Fibroblast of skin of left quadriceps (primary cell): ENCODE measurements around the gene CDH18.

Experiments
- DNase-seq, 2 experiments: peaks; one replicate each; pipeline ENCODE4 v3.0.0-alpha.2; 2013; ENCODE audit warnings: low read depth in 2 of 2

Gene CDH18, protein sequence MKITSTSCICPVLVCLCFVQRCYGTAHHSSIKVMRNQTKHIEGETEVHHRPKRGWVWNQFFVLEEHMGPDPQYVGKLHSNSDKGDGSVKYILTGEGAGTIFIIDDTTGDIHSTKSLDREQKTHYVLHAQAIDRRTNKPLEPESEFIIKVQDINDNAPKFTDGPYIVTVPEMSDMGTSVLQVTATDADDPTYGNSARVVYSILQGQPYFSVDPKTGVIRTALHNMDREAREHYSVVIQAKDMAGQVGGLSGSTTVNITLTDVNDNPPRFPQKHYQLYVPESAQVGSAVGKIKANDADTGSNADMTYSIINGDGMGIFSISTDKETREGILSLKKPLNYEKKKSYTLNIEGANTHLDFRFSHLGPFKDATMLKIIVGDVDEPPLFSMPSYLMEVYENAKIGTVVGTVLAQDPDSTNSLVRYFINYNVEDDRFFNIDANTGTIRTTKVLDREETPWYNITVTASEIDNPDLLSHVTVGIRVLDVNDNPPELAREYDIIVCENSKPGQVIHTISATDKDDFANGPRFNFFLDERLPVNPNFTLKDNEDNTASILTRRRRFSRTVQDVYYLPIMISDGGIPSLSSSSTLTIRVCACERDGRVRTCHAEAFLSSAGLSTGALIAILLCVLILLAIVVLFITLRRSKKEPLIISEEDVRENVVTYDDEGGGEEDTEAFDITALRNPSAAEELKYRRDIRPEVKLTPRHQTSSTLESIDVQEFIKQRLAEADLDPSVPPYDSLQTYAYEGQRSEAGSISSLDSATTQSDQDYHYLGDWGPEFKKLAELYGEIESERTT

DNA sequence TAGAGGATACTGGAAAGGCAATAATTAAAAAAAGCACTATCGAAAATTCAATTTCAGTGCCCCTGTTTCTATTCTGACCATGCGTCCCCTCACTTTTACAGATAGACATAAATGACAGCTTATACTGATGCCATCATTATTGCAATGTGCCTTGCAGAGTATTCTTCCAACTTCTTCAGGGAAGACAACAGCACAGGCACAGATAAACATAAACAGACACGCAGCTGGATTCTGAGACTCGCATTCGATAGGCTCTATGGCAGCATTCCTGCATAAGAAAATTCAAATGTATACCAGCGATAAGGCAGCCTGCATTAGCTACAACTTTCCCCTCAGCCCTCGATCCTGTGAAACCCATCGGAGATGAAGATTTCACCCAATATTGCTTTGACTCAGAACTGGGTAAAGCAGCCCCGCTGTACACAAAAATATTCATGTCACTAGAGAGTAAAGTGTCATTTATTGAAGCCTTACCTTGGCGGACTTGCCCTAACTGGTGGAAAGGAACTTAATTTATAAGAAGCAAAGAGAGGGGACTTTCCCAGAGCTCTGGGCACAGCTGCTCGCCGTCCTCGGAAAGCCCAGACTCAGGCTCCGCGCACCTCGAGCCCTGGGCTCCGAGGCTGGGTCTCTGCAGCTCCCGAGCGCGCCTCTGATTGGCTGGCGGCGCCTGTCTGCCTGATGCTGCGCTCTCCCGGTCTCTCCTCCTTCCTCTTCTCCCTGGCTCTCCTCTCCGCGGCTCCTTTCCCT is at the start of gene CDH18:
Gene CDH18 (minus strand): TSS at position 589 of the 750 bp plus-strand sequence. CDS start 149,214 bp downstream, outside the sequence.
- peak; percentile 44 to 47 for DNase-seq

DNA sequence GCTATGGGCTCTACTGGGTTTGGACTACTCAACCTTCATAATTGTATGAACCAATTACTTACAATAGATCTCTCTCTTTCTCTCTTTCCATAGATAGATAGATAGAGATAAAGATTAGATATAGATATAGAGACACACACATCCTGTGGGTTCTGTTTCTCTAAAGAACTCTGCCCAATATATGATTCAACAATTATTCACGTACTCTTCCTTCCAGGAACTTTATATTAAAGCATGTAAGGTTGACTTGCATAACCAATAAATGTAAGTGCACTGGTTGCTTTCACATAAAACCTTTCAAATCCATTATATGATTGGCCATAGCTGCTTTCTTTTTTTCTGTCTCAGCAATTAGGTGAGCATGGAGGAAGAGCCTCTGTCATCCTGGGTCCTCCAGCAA is 46.7 kb upstream of the CDH18 start:
- DNase-seq: no peak

DNA sequence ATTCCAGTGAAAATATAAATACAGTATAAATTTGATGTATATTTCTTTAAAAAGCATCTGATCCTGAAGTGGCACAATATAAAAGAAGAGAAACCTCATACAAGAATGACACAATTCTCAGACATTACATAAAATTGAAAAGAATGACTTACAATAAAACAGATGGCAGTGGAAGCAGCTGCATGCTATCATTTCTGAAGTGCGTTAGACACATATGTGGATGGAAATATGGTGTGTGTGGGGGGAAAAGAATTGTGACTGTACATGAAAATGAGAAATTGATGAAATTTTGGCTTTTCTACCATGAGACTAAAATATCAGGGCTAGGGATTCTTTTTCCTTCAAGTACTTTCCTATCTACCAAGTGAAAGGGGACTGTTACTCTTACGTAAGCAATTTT is 45.9 kb upstream of the CDH18 start:
- no peak for DNase-seq

DNA sequence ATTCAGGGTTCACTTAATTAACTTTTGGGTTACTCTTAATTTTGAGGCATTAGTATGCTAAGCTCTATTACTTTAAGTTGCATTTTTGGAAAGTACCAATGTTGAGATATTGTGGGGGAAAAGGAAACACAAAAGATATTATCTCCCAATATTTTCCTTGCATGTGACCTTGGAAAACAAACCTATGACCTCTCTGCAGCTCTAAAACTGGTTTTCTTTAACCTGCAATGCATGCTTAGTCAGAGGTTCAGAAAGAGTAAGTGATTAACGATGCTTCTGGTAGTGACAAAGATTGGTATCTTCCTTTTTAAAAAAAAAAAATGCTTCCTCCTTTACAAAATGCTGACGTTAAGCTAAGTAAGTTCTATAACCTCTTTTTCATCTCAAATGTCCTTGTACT is 44.9 kb upstream of the CDH18 start:
- DNase-seq: no peak

DNA sequence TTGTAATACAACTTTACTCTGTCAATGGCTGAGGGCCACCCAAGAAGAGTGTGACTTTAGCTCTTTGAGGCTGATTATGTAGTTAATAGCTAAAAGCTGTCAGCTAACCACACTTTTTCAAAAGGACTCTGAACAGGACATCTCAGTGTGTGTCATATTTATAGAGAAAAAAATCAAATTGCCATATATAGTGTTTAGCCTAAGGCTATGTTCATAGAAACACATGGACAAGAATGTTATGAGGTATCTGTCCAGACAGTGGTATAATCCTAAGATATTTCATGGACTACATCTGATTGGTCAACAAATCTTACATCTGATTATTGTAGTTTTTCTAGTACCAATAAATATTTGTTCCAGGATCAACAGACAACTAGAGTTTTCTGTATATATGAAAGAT is 42.1 kb upstream of the CDH18 start:
- DNase-seq: no peak

DNA sequence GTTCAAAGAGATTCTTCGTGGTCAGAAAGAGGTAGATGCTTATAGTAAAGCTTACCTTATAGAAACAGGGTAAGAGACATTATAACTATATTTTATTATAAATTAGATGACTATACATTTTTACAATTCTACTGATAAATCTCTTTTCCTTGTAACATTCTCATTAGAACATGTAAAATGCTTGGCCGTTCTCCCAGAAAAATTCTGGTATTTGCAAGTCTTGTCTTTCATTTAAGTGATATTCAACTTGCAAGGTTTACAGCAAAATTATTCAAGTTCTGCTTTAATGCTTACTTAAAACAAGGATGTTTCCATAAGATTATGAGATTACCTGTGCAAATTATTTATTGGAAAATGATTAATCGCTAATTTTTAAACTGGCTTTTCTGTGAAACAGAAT is 41.3 kb upstream of the CDH18 start:
- no peak for DNase-seq

DNA sequence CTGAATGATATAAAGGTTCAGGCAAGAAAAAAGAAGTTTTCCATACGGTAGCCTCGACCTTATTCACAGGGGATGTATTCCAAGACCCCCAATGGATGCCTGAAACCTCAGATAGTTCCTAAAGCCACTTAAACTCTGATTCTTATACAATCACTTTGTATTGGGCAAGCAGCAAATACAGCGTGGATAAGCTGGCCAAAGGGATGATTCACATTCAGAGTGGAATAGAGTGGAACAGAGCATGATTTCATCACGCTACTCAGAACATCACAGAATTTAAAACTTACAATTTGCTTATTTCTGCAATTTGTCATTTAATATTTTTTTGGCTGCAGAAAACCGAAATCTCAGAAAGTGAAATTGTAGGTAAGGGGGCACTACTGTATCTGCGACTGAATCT is 40.5 kb upstream of the CDH18 start:
- DNase-seq: no peak

DNA sequence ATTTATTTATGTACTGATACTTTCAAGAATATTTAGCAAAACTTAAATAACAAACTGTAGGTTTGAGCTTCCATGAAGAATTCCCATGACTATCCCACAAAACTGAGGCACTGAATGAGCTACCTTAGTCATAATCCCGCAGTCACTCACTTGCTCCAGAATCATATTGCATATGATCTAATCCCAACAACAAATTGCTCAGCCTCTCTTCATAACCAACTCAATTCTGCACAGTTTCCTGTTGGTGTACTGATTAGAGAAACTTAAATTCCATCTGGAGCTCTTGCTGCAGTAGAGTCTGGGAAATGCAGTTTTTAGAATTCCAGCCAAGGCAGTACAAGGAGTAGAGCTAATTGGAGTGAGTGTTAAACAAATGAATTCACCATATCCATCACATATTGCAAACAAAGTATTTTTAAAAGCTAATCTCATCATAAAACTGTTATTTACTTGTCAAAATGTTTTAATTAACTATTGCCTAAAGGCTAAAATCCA is 35.7 kb upstream of the CDH18 start:
- no peak for DNase-seq

DNA sequence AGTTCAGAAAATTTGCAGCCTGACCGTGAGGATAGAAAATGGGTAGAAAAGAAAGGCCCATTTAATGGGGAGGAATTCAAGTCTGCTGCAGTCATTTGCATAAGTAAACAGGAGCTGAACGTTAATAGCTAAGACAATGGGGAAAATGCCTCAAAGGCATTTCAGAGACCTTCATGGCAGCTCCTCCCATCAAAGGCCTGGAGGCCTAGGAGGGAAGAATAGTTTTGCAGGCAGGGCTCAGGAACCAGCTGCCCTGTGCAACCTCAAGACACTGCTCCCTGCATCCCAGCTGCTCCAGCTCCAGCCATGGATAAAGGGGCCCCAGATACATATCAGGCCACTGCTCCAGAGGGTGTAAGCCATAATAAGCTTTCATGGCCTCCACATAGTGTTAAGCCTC is 32.2 kb upstream of the CDH18 start:
- no peak for DNase-seq

DNA sequence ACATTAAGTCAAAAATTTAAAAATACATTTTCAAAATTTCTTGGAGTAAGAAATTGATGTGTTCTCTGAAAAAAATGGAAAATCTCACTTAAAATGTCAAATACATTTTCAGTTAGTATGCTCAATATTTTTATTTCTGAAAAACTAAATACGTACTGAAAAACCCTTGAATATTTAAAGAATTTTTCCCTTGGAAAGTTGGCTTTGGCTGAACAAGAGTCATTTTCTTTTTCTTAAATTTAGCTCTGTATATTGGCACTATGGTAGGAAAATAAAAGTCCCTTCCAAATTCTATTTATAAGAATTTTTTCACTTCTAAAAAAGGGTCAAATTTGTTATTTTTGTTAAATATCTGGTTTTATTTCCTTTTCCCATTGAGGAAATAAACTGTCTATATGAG is 29.0 kb upstream of the CDH18 start:
- DNase-seq: no peak

DNA sequence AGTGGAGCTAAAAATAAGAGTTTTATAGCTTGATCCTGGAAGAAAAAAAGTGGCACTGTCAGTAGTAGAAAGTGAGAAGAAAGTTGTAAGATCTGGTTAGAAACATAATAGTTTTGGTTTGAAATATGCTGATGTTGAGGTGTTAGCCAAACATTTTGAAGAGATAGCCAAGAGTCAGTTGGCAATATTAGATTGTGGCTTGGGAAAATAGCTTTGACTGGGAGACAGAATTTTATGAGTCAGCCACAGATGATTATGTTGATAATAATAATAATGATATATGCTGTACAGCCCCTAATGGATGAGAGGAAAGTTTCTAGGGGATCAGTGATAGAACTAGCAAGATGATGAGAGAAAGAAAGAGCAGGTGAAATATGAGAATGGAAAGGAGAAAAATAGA is 12.4 kb upstream of the CDH18 start:
- no peak for DNase-seq

DNA sequence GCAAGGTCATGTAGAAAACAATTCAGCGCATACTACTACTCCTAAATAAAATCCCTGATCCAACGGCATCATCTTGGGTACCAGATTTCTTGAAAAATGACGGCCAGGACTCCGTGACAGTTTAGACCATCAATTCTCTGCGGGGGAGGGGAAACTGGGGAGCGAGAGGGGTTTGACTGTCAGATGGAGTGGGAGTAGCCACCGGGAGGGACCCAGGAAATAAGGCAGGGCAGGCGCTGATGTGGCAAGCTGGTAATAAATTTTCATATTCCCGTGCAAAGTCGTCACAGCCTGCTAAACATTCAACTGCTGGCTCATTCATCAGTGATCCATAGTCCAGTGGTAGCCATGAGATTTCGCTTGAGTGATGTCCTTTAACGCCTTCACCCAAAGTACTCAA is 457 bp upstream of the CDH18 start:
- DNase-seq: no peak

DNA sequence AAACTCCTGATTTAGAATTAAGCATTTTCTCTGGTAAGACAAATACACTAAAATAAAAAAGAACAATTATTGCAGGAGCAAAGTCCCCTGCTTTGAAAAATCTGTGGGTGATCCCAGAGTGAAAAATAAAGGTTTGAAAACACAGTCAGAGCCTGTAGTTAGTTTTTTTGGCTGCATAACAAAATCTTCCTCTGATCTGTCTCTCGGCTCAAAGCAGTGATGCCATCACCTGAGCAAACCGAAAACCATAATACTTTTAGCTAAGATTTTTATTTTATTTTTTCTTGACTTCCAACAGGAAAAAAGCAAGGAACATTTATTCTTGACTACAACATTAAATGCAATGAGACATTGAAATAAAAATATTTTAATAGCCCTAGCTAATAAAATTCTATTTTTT is 1.2 kb downstream of the CDH18 start:
- DNase-seq: no peak

DNA sequence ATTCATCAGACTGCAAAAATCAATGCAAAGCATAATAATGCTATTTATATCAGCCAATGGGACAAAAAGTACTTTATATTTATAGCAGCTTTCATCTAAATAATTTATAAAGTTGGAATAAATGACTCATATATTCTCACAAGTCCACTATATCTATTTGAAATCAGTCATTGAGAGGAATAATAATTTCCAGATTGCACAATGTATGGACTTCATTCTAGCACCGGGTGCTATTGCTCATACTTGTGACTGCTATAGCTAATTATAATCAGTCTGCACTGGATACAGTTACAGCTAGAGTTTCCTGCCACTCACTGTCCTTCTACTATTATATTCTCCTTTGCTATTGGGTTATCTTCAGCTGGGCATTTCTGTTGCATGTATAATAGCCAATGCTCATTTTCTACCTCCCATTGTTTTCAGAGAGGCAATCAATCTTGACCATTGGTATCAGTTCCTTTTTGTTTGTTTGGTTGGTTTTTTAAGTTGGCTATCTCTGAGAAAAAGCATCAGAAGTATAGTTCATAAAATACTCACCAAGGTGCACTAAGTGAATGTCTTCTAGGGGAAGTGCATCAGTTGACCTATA is 1.9 kb downstream of the CDH18 start:
- DNase-seq: peak; percentile 75 to 82

DNA sequence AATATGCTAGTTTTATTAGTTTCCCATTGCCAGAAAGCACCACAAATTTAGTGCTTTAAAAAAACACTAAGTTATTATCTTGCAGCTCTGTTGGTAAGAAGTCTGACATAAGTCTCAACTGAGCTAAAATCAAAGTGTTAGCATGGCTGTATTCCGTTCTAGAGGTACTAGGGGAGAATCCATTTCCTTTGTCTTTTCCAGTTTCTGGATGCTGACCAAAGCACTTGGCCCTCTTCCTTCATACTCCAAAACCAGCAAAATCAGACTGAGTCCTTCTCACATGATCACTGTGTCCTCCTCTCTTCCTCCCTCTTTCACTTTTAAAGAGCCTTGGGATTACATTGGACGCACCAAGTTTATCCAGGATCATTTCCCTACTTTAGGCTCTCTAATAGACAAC is 9.5 kb downstream of the CDH18 start:
- no peak for DNase-seq

DNA sequence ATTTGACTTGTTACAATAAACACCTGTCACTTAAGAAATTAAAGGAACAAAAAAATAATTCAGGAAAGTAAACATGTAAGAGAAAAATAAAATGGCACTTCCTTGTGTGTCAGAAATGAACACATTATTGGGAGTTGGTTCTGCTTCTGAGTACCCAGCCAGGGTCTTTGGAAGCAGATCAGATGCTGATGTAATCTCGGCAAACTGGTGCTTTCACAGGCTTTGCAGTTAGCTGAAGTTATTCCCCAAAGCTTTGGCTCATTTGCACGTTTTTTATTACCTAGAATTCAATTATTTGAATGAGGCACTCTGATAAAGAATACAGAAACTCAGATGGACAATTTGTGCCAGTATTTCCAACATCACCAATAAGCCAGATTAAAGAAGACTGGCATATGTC is 10.9 kb downstream of the CDH18 start:
- DNase-seq: no peak

DNA sequence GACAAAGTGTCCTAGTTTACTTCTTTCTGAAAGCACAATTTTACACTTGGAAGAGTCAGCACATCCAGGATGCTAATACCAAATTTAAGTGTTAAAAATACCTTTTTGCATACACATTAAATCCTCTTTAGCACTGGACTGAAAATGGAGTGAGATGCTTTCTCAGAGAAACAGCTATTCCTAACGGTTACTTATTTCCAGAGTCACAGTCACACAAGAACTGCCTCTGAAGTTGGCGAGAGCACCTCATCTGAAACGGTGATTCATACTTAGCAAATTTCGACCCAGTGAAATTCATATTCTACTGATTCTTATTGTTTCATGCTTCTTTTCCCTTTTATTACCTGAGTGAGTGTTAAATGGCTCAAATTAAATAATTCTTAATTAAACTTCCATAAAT is 12.2 kb downstream of the CDH18 start:
- no peak for DNase-seq

DNA sequence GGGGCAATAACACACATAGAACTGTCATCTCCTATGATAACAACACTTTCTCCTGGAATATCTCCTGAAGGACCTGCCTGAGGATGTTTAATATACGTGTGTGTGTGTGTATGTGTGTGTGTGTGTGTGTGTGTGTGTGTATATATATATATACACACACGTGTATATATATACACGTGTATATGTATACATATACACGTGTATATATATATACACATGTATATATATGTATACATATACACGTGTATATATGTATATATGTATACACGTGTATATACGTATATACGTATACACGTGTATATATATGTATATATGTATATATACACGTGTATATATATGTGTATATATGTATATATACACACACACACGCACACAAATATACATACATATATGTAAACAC is 27.5 kb downstream of the CDH18 start:
- no peak for DNase-seq

DNA sequence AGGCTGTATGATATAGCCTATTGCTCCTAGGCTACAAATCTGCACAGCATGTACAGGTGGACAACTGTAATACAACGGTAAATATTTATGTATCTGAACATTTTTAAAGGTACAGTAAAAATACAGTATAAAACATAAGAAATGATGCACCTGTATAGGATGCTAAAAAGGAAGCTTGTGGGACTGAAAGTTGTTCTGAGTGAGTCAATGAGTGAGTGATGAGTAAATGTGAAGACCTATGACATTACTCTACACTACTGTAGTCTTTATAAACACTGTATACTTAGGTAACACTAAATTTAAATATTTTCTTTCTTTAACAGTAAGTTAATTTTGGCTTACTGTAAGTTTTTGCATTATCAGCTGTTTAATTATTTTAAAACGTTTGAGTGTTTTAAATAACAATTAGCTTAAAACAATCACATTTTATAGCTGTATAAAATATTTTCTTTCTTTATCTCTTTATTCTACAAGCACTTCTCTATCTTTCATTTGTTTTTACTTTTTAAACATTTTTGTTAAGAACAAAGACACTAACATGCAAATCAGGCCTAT is 28.1 kb downstream of the CDH18 start:
- no peak for DNase-seq

DNA sequence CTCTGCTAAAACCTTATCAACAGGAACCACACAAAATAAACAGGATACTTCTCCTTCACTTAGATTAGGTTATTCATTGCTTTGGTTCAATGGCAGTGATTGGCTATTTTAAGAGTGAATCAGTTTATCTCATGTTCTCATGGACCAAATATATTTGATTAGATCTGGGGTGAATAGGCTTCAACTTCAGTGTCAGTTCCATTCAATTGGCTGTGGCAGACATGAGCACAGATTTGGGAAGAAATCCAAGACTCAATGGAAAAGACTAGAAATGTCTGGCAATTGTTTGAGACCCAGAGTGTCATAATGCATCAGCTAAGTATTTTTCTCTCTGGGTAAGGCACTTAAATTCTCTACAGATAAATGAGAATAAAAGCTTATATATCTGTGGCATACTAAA is 37.1 kb downstream of the CDH18 start:
- no peak for DNase-seq

DNA sequence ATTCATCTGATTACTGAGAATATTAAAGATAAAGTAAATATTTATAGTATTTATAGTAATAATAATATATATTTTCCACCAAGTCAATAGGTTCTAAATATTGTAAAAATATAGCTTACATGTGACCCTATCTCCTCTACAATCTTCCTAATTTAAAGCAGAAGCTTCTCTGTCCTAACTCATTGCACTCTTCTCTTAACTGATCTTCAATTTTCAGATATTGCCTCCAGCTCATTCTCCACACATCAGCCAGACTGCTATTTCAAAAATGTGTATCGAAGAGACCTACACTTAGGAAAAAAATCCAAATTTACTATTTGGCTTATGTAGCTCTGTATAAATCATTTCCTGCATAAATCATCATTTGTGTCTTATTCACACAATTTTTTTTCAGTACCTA is 47.8 kb downstream of the CDH18 start:
- DNase-seq: no peak

DNA sequence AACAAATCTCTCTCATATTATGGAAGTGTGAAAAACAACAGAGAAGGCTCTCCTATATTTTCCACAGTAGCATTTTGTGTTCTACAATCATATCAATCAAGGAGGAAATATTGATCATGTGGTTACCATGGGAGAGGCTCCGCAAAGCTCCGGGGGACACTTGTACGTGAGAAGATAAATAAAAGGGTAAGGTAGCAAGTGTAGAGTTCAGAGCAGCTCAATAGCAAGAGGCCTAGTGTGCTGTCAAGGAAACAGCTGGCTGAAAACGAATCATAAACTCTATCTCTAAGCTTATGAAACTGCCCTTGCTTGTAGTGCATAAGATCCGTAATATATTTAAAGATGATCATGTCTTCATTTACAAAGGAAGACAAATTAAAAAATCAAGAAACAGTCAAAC is 57.5 kb downstream of the CDH18 start:
- no peak for DNase-seq
